SK-N-SH (cell line): ENCODE measurements around the gene MAST4. TPM values are rescaled to one million over a fixed set of nuclear protein-coding genes. Genes with fewer than 3 reads are reported as not detected.

ENCODE experiments used
- CTCF ChIA-PET: fragments of 300-600, 350-600 bp; formaldehyde crosslinking; extraction: SDS; loops from one replicate; lab custom pipeline; 2021; lab: Yijun Ruan, JAX
- POLR2A ChIA-PET: fragments of 350-600 bp; sonication (Branson Sonifier 250); formaldehyde crosslinking; extraction: SDS; loops from one replicate; lab custom pipeline; 2020; ENCODE audit warnings: antibody characterized with exemption, inconsistent platforms; lab: Yijun Ruan, JAX
- DNase-seq: peaks from one replicate; pipeline ENCODE4 v3.0.0; 2012
- H2AFZ ChIP-seq: fragments of 200-600 bp; sonication (generic); 2 replicates; pipeline ENCODE4 v1.8.1; 2016; ENCODE audit warnings: antibody characterized with exemption, mild to moderate bottlenecking, low read depth
- H3F3A ChIP-seq: fragments of 200-600 bp; sonication (generic); replicated peaks from 2 replicates; pipeline ENCODE3; 2016; ENCODE audit warnings: antibody characterized with exemption, mild to moderate bottlenecking; ENCODE audit not compliant: insufficient read depth
- H3K27ac ChIP-seq, 2 experiments: fragments of 200-500 bp in 1 of 2; fragments of 200-600 bp in 1 of 2; sonication (Bioruptor generic) in 1 of 2; sonication (generic), shearing (Covaris generic) in 1 of 2; 2 replicates each; pipeline versions ENCODE4 v1.5.1 to v1.6.1; 2014 to 2016; ENCODE audit warnings: low read depth in 2 of 2, inconsistent platforms in 1 of 2, low read length in 1 of 2, mild to moderate bottlenecking in 1 of 2, mixed read lengths in 1 of 2
- H3K27me3 ChIP-seq: fragments of 200-600 bp; sonication (generic), shearing (Covaris generic); 2 replicates; pipeline ENCODE4 v1.6.1; 2016; ENCODE audit warnings: mixed run types; ENCODE audit not compliant: insufficient read depth
- H3K36me3 ChIP-seq, 2 experiments: fragments of 200-500 bp in 1 of 2; fragments of 200-600 bp in 1 of 2; sonication (Bioruptor generic) in 1 of 2; sonication (generic) in 1 of 2; replicated peaks in 1 of 2; 2 replicates each; pipeline versions ENCODE3 to v1.5.1; 2014 to 2016; ENCODE audit warnings: low read length in 1 of 2, mild to moderate bottlenecking in 1 of 2; ENCODE audit not compliant: insufficient read depth in 2 of 2, control insufficient read depth in 1 of 2
- H3K4me1 ChIP-seq, 2 experiments: fragments of 200-500 bp in 1 of 2; fragments of 200-600 bp in 1 of 2; sonication (Bioruptor generic) in 1 of 2; sonication (generic), shearing (Covaris generic) in 1 of 2; 2 replicates each; pipeline versions ENCODE4 v1.5.1 to v1.6.1; 2014 to 2016; ENCODE audit warnings: low read depth in 1 of 2, low read length in 1 of 2, mixed run types in 1 of 2; ENCODE audit not compliant: insufficient read depth in 2 of 2, control insufficient read depth in 1 of 2
- H3K4me2 ChIP-seq: fragments of 200-600 bp; sonication (generic), shearing (Covaris generic); 2 replicates; pipeline ENCODE4 v1.6.1; 2017; ENCODE audit warnings: mixed run types
- H3K4me3 ChIP-seq, 2 experiments: fragments of 200-500 bp in 1 of 2; fragments of 200-600 bp in 1 of 2; sonication (Bioruptor generic) in 1 of 2; sonication (generic), shearing (Covaris generic) in 1 of 2; 2 replicates each; pipeline versions ENCODE4 v1.5.1 to v1.8.1; 2014 to 2016; ENCODE audit warnings: low read depth in 2 of 2, inconsistent platforms in 1 of 2, low read length in 1 of 2, mild to moderate bottlenecking in 1 of 2, mixed read lengths in 1 of 2, moderate library complexity in 1 of 2
- H3K79me2 ChIP-seq: fragments of 200-600 bp; sonication (generic); 2 replicates; pipeline ENCODE4 v1.8.1; 2017; ENCODE audit warnings: mild to moderate bottlenecking; ENCODE audit not compliant: insufficient read depth
- H3K9ac ChIP-seq: fragments of 200-600 bp; sonication (generic); 2 replicates; pipeline ENCODE4 v1.6.1; 2017; ENCODE audit warnings: mixed run types
- H3K9me2 ChIP-seq: fragments of 200-600 bp; sonication (generic); 2 replicates; pipeline ENCODE4 v1.6.1; 2017; ENCODE audit warnings: mixed run types
- H3K9me3 ChIP-seq: fragments of 200-600 bp; sonication (generic); 2 replicates; pipeline ENCODE4 v1.6.1; 2017; ENCODE audit warnings: mixed run types, mild to moderate bottlenecking, moderate library complexity
- H4K20me1 ChIP-seq: fragments of 200-600 bp; sonication (generic); 2 replicates; pipeline ENCODE4 v1.6.1; 2017; ENCODE audit warnings: mild to moderate bottlenecking, mixed run types; ENCODE audit not compliant: insufficient read depth
- CTCF ChIP-seq: fragments of 200-600 bp; sonication (generic); IDR thresholded peaks from 2 replicates; pipeline ENCODE4 v1.6.1; 2017; ENCODE audit warnings: antibody characterized with exemption, mild to moderate bottlenecking, moderate library complexity
- ELF1 ChIP-seq: IDR thresholded peaks from 2 replicates; pipeline ENCODE4 v1.4.0; 2012
- EP300 ChIP-seq, 2 experiments: IDR thresholded peaks; 2 replicates each; pipeline versions ENCODE4 v1.4.0 to v1.6.1; 2012; ENCODE audit warnings: borderline replicate concordance in 1 of 2, low read depth in 1 of 2, low read length in 1 of 2
- EZH2phosphoT487 ChIP-seq: fragments of 200-600 bp; sonication (generic); IDR thresholded peaks from 2 replicates; pipeline ENCODE4 v1.6.1; 2017; ENCODE audit warnings: low read depth, mixed run types, mild to moderate bottlenecking, antibody characterized with exemption, moderate library complexity, borderline replicate concordance
- FOXM1 ChIP-seq: IDR thresholded peaks from 2 replicates; pipeline ENCODE4 v1.4.0; 2012; ENCODE audit warnings: low read depth, mild to moderate bottlenecking
- GABPA ChIP-seq: IDR thresholded peaks from 2 replicates; pipeline ENCODE4 v1.4.0; 2012; ENCODE audit warnings: low read depth, mild to moderate bottlenecking
- GATA2 ChIP-seq: sonication (generic); formaldehyde crosslinking; IDR thresholded peaks from 2 replicates; pipeline ENCODE4 v1.5.0; 2020; ENCODE audit warnings: mild to moderate bottlenecking, missing genetic modification reagents
- IRF3 ChIP-seq: fragments of 150-350 bp; IDR thresholded peaks from 2 replicates; pipeline ENCODE4 v1.6.1; 2016; ENCODE audit warnings: mild to moderate bottlenecking, low read depth, low read length
- MAX ChIP-seq: IDR thresholded peaks from 2 replicates; pipeline ENCODE4 v1.4.0; 2012; ENCODE audit warnings: low read depth
- MXI1 ChIP-seq: IDR thresholded peaks from 2 replicates; pipeline ENCODE4 v1.6.1; 2012; ENCODE audit warnings: mild to moderate bottlenecking, low read depth, low read length, improper control_type of control experiment
- NFIC ChIP-seq: IDR thresholded peaks from 2 replicates; pipeline ENCODE4 v1.4.0; 2012; ENCODE audit warnings: borderline replicate concordance
- SIN3A ChIP-seq: IDR thresholded peaks from 2 replicates; pipeline ENCODE4 v1.6.1; 2012; ENCODE audit warnings: low read depth, mild to moderate bottlenecking, low read length, moderate library complexity, borderline replicate concordance
- SMC3 ChIP-seq: IDR thresholded peaks from 2 replicates; pipeline ENCODE4 v1.6.1; 2012; ENCODE audit warnings: low read depth, low read length, improper control_type of control experiment
- TCF12 ChIP-seq: IDR thresholded peaks from 2 replicates; pipeline ENCODE4 v1.4.0; 2012
- TEAD4 ChIP-seq: IDR thresholded peaks from 2 replicates; pipeline ENCODE4 v1.4.0; 2012; ENCODE audit warnings: mild to moderate bottlenecking, borderline replicate concordance; ENCODE audit not compliant: insufficient read depth
- USF1 ChIP-seq: IDR thresholded peaks from 2 replicates; pipeline ENCODE4 v1.4.0; 2012; ENCODE audit warnings: low read depth, borderline replicate concordance
- YY1 ChIP-seq: IDR thresholded peaks from 2 replicates; pipeline ENCODE4 v1.4.0; 2012; ENCODE audit warnings: low read depth, mild to moderate bottlenecking
- WGBS: methylation state at CpG from one replicate; pipeline ENCODE4 v1.1.6; 2017; ENCODE audit warnings: low lambda C conversion rate; 5-methylcytosine and 5-hydroxymethylcytosine counted together
- polyA plus RNA-seq, 3 experiments: library from polyadenylated mRNA; depleted of rRNA; stranded (reverse); fragments of >200 nt; gene quantifications; 2 replicates each; pipeline ENCODE4 v1.2.3, GENCODE V29; 2012

Gene MAST4
- polyA plus RNA-seq, 1 of the 3 experiments (the other 2 are of a cell fraction): 2.2 TPM

- CTCF ChIA-PET: no interaction called here
- H3K79me2 ChIP-seq: no peaks in the 10 kb centered on the region
- 7% methylated on average over 2 of the region's 2 CpGs for WGBS
- no peaks in the 10 kb centered on the region for H3K4me1 ChIP-seq
- no peak overlapping the region for H3K27ac ChIP-seq
- TF ChIP-seq TCF12: no peak
- no peak for TF ChIP-seq MXI1
- TF ChIP-seq CTCF: no peak
- no peak for TF ChIP-seq FOXM1
- no peak for TF ChIP-seq GABPA
- TF ChIP-seq SIN3A: no peak
- no peak for TF ChIP-seq SMC3
- TF ChIP-seq EZH2phosphoT487: no peak
- no peak for TF ChIP-seq EP300 (IDR thresholded peaks at IDR 0.05; ENCODE audit: borderline replicate concordance in 1 of 2, low read depth in 1 of 2, low read length in 1 of 2)
- no peak for TF ChIP-seq NFIC
- TF ChIP-seq IRF3: no peak
- no peak for TF ChIP-seq USF1
- H4K20me1 ChIP-seq: no peaks in the 10 kb centered on the region
- H3K36me3 ChIP-seq: no peaks in the 10 kb centered on the region
- H3F3A ChIP-seq: peaks cover under 1% of the 10 kb centered on the region
- H3K4me2 ChIP-seq: no peak overlapping the region
- no peak for DNase-seq
- POLR2A ChIA-PET: no interaction called here
- H3K4me3 ChIP-seq: no peak overlapping the region
- H3K9me2 ChIP-seq: no peaks in the 10 kb centered on the region
- 0 out of 2 replicates have a peak, but pooled peaks cover 4% of the 10 kb centered on the region for H3K9me3 ChIP-seq
- H2AFZ ChIP-seq: no peak overlapping the region
- H3K9ac ChIP-seq: no peak overlapping the region
- no peaks in the 10 kb centered on the region for H3K27me3 ChIP-seq
Measured at GRCh38 chr5:66551338-66551737, 44.9 kb upstream of the MAST4 start.

GRCh38 chr5:66551945-66552344 lies 44.2 kb upstream of the MAST4 start:
- Histone ChIP-seq H3K9ac (no peak overlapping the region), H3K27ac (no peak overlapping the region), H3F3A (no peaks in the 10 kb centered on the region), H3K4me1 (no peaks in the 10 kb centered on the region), H3K9me3 (0 out of 2 replicates have a peak, but pooled peaks cover 4% of the 10 kb centered on the region), H3K36me3 (no peaks in the 10 kb centered on the region), H3K4me3 (no peak overlapping the region), H3K9me2 (no peaks in the 10 kb centered on the region), H4K20me1 (no peaks in the 10 kb centered on the region), H3K79me2 (no peaks in the 10 kb centered on the region), H2AFZ (no peak overlapping the region), H3K27me3 (no peaks in the 10 kb centered on the region), H3K4me2 (no peak overlapping the region)
- POLR2A ChIA-PET: no interaction called here
- DNase-seq: no peak
- 7% methylated on average over 1 of the region's 1 CpG for WGBS
- TF ChIP-seq YY1 (no peak), ELF1 (no peak), GATA2 (CRISPR knock-in tag) (no peak), TEAD4 (no peak), SMC3 (no peak), MAX (no peak)
- CTCF ChIA-PET: no interaction called here
